ENCODE measurements around the gene PRKG1. TPM values are rescaled to one million over a fixed set of nuclear protein-coding genes. Genes with fewer than 3 reads are reported as not detected.

PRKG1 gene
- total RNA-seq, 4 donors from 2014 or later = 24.5 to 46.1 (median 37.1) TPM

DNA sequence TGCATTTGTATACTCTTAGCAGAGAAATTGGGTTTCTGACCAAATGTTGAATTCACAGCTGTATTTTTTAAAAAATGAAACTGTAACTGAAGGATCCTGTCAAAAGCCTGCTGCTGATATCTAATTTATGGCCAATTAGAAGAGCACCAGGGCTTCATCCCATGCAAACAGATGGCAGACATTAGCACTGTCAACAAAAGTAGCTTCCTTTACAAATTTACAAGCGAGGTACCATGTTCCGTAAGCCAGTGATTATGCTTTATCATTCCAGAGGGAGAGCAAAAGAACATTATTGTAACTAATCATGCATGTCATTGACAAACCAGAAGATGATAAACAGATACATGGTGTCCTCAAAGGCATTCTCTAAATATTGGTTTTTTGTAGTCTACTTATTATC lies 1062.6 kb downstream of the PRKG1 start:
- H3K4me3 ChIP-seq = no peak overlapping the region
- intact Hi-C loops (cut with DNase I) = no loop called here
- 92% methylated on average over 2 of the region's 2 CpGs for WGBS
- no peaks in the 10 kb centered on the region for H3K36me3 ChIP-seq
- H3K9me3 ChIP-seq = no peaks in the 10 kb centered on the region
- TF ChIP-seq POLR2A (IDR thresholded peaks at IDR 0.05; ENCODE audit: low read depth) = no peak
- no peak for TF ChIP-seq POLR2AphosphoS5 (IDR thresholded peaks at IDR 0.05)
- TF ChIP-seq EP300 (IDR thresholded peaks at IDR 0.05) = no peak
- TF ChIP-seq, protein P1, sequence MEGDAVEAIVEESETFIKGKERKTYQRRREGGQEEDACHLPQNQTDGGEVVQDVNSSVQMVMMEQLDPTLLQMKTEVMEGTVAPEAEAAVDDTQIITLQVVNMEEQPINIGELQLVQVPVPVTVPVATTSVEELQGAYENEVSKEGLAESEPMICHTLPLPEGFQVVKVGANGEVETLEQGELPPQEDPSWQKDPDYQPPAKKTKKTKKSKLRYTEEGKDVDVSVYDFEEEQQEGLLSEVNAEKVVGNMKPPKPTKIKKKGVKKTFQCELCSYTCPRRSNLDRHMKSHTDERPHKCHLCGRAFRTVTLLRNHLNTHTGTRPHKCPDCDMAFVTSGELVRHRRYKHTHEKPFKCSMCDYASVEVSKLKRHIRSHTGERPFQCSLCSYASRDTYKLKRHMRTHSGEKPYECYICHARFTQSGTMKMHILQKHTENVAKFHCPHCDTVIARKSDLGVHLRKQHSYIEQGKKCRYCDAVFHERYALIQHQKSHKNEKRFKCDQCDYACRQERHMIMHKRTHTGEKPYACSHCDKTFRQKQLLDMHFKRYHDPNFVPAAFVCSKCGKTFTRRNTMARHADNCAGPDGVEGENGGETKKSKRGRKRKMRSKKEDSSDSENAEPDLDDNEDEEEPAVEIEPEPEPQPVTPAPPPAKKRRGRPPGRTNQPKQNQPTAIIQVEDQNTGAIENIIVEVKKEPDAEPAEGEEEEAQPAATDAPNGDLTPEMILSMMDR (IDR thresholded peaks at IDR 0.05) = no peak
- no peak for DNase-seq (ENCODE audit: extremely low spot score)
- H3K27me3 ChIP-seq = no peaks in the 10 kb centered on the region
- no peak overlapping the region for H3K27ac ChIP-seq (replicated peaks in 1 of 4)
- H3K4me1 ChIP-seq = peaks cover 0 to 7% (median 0%) of the 10 kb centered on the region in 4 donors

DNA sequence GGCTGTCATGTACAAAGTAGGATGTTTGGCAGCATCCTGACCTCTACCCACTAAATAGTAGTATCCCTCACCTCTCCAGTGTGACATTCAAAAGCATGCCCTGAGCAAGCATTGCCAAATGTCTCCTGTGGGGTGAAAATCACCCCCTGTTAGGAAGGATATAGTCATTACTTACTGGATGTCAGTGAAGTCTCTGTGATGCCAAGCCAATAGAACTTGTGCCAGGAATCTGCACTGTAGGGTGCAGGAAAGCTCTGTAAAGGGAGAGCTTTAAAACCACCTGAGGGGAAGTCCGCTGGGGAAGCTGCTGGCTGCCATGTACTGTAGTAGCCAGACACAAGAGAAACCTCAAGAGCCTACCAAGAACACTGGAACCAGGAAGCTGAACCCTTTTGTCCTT lies 1069.1 kb downstream of the PRKG1 start:
- H3K9me3 ChIP-seq = no peaks in the 10 kb centered on the region
- H3K4me1 ChIP-seq = no peaks in the 10 kb centered on the region
- no peak overlapping the region for H3K4me3 ChIP-seq
- intact Hi-C loops (cut with DNase I) = no loop called here
- H3K27me3 ChIP-seq = no peaks in the 10 kb centered on the region
- no peak for TF ChIP-seq EP300 (IDR thresholded peaks at IDR 0.05)
- no peak for TF ChIP-seq POLR2A (IDR thresholded peaks at IDR 0.05; ENCODE audit: low read depth)
- TF ChIP-seq, protein P1 (IDR thresholded peaks at IDR 0.05) = no peak
- no peak for TF ChIP-seq POLR2AphosphoS5 (IDR thresholded peaks at IDR 0.05)
- WGBS = 83% methylated on average over 1 of the region's 1 CpG
- no peaks in the 10 kb centered on the region for H3K36me3 ChIP-seq
- DNase-seq (ENCODE audit: extremely low spot score) = no peak
- H3K27ac ChIP-seq (replicated peaks in 1 of 4) = no peak overlapping the region

DNA sequence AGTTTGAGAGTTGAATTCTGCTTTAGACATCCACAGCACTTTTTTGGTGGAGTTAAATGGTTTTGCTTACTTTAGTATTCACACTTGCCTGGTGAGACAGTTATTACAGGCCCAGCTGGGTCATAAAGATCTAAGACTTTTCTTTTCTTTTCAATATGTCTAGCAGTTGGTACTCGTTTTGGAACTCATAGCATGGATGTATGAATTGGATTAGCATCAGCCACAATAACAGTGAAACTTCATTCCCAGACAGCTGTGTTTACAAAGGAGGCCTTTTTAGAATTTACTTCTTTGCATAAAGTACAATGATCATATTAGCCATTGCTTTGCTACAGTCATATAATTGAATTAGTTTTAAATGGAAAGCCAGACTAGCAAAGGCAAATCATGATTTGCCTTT lies 1071.3 kb downstream of the PRKG1 start:
- no peak overlapping the region for H3K4me3 ChIP-seq
- intact Hi-C loops (cut with DNase I) = no loop called here
- H3K27ac ChIP-seq (replicated peaks in 1 of 4) = no peak overlapping the region
- H3K9me3 ChIP-seq = no peaks in the 10 kb centered on the region
- DNase-seq (ENCODE audit: extremely low spot score) = no peak
- H3K27me3 ChIP-seq = no peaks in the 10 kb centered on the region
- WGBS = 46% methylated on average over 1 of the region's 1 CpG
- TF ChIP-seq, protein P1 (IDR thresholded peaks at IDR 0.05) = no peak
- TF ChIP-seq POLR2AphosphoS5 (IDR thresholded peaks at IDR 0.05) = no peak
- TF ChIP-seq POLR2A (IDR thresholded peaks at IDR 0.05; ENCODE audit: low read depth) = no peak
- H3K4me1 ChIP-seq = no peaks in the 10 kb centered on the region
- H3K36me3 ChIP-seq = no peaks in the 10 kb centered on the region

DNA sequence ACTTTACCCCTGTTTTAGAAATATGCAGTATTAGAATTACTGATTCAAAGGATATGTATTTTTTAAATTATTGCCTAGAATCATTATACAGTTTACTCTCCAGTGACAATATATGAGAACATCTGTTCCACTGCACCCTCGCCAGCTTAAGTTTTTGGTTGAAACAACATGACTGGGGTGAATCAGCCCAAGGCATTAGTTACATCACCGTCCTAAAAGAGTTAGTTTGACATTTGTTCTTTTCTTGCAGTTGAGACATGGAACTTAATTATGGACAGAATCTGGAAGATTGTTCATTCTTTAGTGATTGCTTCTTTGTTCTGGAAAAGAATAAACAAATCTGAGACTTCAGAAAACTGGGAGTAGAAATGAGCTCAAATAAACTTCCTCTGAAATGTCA lies 1072.5 kb downstream of the PRKG1 start:
- DNase-seq (ENCODE audit: extremely low spot score) = no peak
- TF ChIP-seq, protein P1 (IDR thresholded peaks at IDR 0.05) = no peak
- TF ChIP-seq POLR2AphosphoS5 (IDR thresholded peaks at IDR 0.05) = no peak
- TF ChIP-seq POLR2A (IDR thresholded peaks at IDR 0.05; ENCODE audit: low read depth) = no peak
- no peak for TF ChIP-seq EP300 (IDR thresholded peaks at IDR 0.05)
- no peaks in the 10 kb centered on the region for H3K27me3 ChIP-seq
- no peaks in the 10 kb centered on the region for H3K4me1 ChIP-seq
- H3K27ac ChIP-seq (replicated peaks in 1 of 4) = no peak overlapping the region
- intact Hi-C loops (cut with DNase I) = no loop called here
- H3K4me3 ChIP-seq = no peak overlapping the region
- H3K36me3 ChIP-seq = no peaks in the 10 kb centered on the region
- WGBS = 67% methylated on average over 2 of the region's 2 CpGs
- H3K9me3 ChIP-seq = no peaks in the 10 kb centered on the region

DNA sequence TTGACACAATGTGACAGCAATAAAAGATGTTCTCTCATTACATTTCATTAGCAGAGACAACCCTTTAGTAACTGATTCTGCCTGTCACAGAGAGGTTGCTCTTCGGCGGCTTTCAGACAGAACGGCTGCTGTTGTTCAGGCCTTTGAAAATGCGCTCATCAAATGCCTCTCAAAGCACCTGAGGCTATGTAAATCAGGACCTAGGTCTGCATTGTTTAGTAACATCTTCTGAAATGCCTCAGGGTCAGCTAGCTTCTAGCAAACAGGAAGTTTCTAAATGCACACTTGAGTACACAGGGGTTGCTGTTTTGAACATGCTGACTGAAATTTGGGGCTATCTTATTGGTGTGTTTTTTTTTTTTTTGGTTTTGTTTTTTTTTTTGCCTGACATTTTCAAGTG lies 1096.5 kb downstream of the PRKG1 start:
- DNase-seq (ENCODE audit: extremely low spot score) = no peak
- H3K9me3 ChIP-seq = peaks cover 0 to 5% (median 0%) of the 10 kb centered on the region in 4 donors
- intact Hi-C loops (cut with DNase I) = no loop called here
- TF ChIP-seq POLR2A (IDR thresholded peaks at IDR 0.05; ENCODE audit: low read depth) (no peak), POLR2AphosphoS5 (IDR thresholded peaks at IDR 0.05) (no peak), EP300 (IDR thresholded peaks at IDR 0.05) (no peak)
- TF ChIP-seq, protein P1 (IDR thresholded peaks at IDR 0.05) = no peak
- H3K36me3 ChIP-seq = no peaks in the 10 kb centered on the region
- 78% methylated on average over 4 of the region's 4 CpGs for WGBS
- H3K4me3 ChIP-seq = no peak overlapping the region
- H3K4me1 ChIP-seq = no peaks in the 10 kb centered on the region
- no peaks in the 10 kb centered on the region for H3K27me3 ChIP-seq
- no peak overlapping the region for H3K27ac ChIP-seq (replicated peaks in 1 of 4)

Data from esophagus muscularis mucosa (tissue), 4 donors.